Osteocyte (in vitro differentiated cells): Measurements from ENCODE around the gene COBLL1. TPM values are rescaled to one million over a fixed set of nuclear protein-coding genes. Genes with fewer than 3 reads are reported as not detected.
"Not testable (repeated sequence)": the region's sequence is repeated elsewhere in the genome, so short reads cannot be mapped to it uniquely, and the experiment has no call there.

Experiments
- DNase-seq: peaks from one replicate; pipeline ENCODE4 v3.0.0; 2021; ENCODE audit warnings: mixed read lengths; ENCODE audit not compliant: unreplicated experiment; ENCODE audit errors: extremely low spot score
- H3K27ac Mint-ChIP-seq: one replicate; pipeline ENCODE4 v1.8.0; 2021; ENCODE audit warnings: mild to moderate bottlenecking, mixed read lengths; ENCODE audit not compliant: unreplicated experiment
- H3K27me3 Mint-ChIP-seq: one replicate; pipeline ENCODE4 v1.8.0; 2021; ENCODE audit warnings: mixed read lengths; ENCODE audit not compliant: unreplicated experiment
- H3K36me3 Mint-ChIP-seq: one replicate; pipeline ENCODE4 v1.8.0; 2021; ENCODE audit warnings: mixed read lengths; ENCODE audit not compliant: unreplicated experiment
- H3K4me1 Mint-ChIP-seq: one replicate; pipeline ENCODE4 v1.8.0; 2021; ENCODE audit warnings: mixed read lengths; ENCODE audit not compliant: unreplicated experiment
- H3K4me3 Mint-ChIP-seq: one replicate; pipeline ENCODE4 v1.8.0; 2021; ENCODE audit warnings: mild to moderate bottlenecking, moderate library complexity, mixed read lengths; ENCODE audit not compliant: unreplicated experiment
- H3K9me3 Mint-ChIP-seq: one replicate; pipeline ENCODE4 v1.8.0; 2021; ENCODE audit warnings: mixed read lengths; ENCODE audit not compliant: unreplicated experiment
- CTCF ChIP-seq: fragments of 200-600 bp; sonication (generic); IDR thresholded peaks from 2 replicates; pipeline ENCODE4 v1.5.0; 2021; ENCODE audit warnings: antibody characterized with exemption, mild to moderate bottlenecking, moderate library complexity
- total RNA-seq: library from RNA; stranded (reverse); gene quantifications from 2 replicates; pipeline ENCODE4 v1.2.1, GENCODE V29; 2021

Gene COBLL1
- total RNA-seq, 1 donor from 2014 or later: 8.9 TPM

- no peak for DNase-seq
- peaks cover 4% of the 10 kb centered on the region for H3K9me3 Mint-ChIP-seq
Measured at GRCh38 chr2:164764996-164765395, 76.6 kb downstream of the COBLL1 start.

GRCh38 chr2:164764474-164764873 lies 77.1 kb downstream of the COBLL1 start:
- Mint-ChIP-seq H3K4me3 (no peak overlapping the region), H3K27me3 (no peaks in the 10 kb centered on the region), H3K27ac (no peak overlapping the region), H3K4me1 (no peaks in the 10 kb centered on the region), H3K36me3 (no peaks in the 10 kb centered on the region), H3K9me3 (peaks cover 4% of the 10 kb centered on the region)
- TF ChIP-seq CTCF: no peak
- DNase-seq: no peak

More at GRCh38 chr2:164764996-164765395, 76.6 kb downstream of the COBLL1 start:
- H3K4me3 Mint-ChIP-seq: no peak overlapping the region
- H3K4me1 Mint-ChIP-seq: no peaks in the 10 kb centered on the region
- H3K36me3 Mint-ChIP-seq: no peaks in the 10 kb centered on the region
- H3K27ac Mint-ChIP-seq: no peak overlapping the region
- no peak for TF ChIP-seq CTCF
- no peaks in the 10 kb centered on the region for H3K27me3 Mint-ChIP-seq

- TF ChIP-seq CTCF: no peak
- Mint-ChIP-seq H3K36me3 (no peaks in the 10 kb centered on the region), H3K4me1 (peaks cover under 1% of the 10 kb centered on the region), H3K4me3 (no peak overlapping the region), H3K27ac (no peak overlapping the region), H3K27me3 (no peaks in the 10 kb centered on the region), H3K9me3 (peaks cover 4% of the 10 kb centered on the region)
- no peak for DNase-seq
Measured at GRCh38 chr2:164763431-164763830, 78.2 kb downstream of the COBLL1 start.

- no peak overlapping the region for H3K4me3 Mint-ChIP-seq
- TF ChIP-seq CTCF: no peak
- no peak for DNase-seq
- H3K4me1 Mint-ChIP-seq: peaks cover 8% of the 10 kb centered on the region
- H3K36me3 Mint-ChIP-seq: no peaks in the 10 kb centered on the region
- no peaks in the 10 kb centered on the region for H3K27me3 Mint-ChIP-seq
- H3K27ac Mint-ChIP-seq: no peak overlapping the region
- H3K9me3 Mint-ChIP-seq: peaks cover 4% of the 10 kb centered on the region
Measured at GRCh38 chr2:164761737-164762460, 79.7 kb downstream of the COBLL1 start.

- H3K4me1 Mint-ChIP-seq, H3K27me3 Mint-ChIP-seq, H3K27ac Mint-ChIP-seq, H3K4me3 Mint-ChIP-seq, H3K9me3 Mint-ChIP-seq, DNase-seq, H3K36me3 Mint-ChIP-seq: not testable (repeated sequence)
Measured at GRCh38 chr2:164761201-164761600, 80.4 kb downstream of the COBLL1 start.
